Subcutaneous adipose tissue (tissue), 4 donors: Measurements from ENCODE around the gene MUSTN1. TPM values are rescaled to one million over a fixed set of nuclear protein-coding genes. Genes with fewer than 3 reads are reported as not detected.

Experiments used
- CTCF ChIP-seq: fragments of 450-650 bp; IDR thresholded peaks from one replicate; pipeline ENCODE4 v1.5.1; 2016; ENCODE audit warnings: low read depth, mild to moderate bottlenecking, control low read depth, antibody characterized with exemption, moderate library complexity
- total RNA-seq, 4 donors: library from RNA; depleted of rRNA; stranded (reverse); fragments of >200 nt; gene quantifications; one replicate each; pipeline ENCODE4 v1.1.0, GENCODE V29; 2016

MUSTN1 gene
- total RNA-seq, 4 donors from 2014 or later = 1.3 to 13.0 (median 6.8) TPM

- TF ChIP-seq CTCF = no peak
Observed at GRCh38 chr3:52809149-52809548, 25.7 kb downstream of the MUSTN1 start.

GRCh38 chr3:52805270-52806039, 29.4 kb downstream of the MUSTN1 start:
- TF ChIP-seq CTCF = no peak

GRCh38 chr3:52801839-52802238, 33.0 kb downstream of the MUSTN1 start:
- no peak for TF ChIP-seq CTCF

- no peak for TF ChIP-seq CTCF
Observed at GRCh38 chr3:52800079-52800478, 34.7 kb downstream of the MUSTN1 start.

GRCh38 chr3:52798978-52799476, 35.8 kb downstream of the MUSTN1 start:
- no peak for TF ChIP-seq CTCF

- no peak for TF ChIP-seq CTCF
Observed at GRCh38 chr3:52798376-52798977, 36.3 kb downstream of the MUSTN1 start.

GRCh38 chr3:52796411-52796810, 38.4 kb downstream of the MUSTN1 start:
- TF ChIP-seq CTCF = no peak
